Skin epidermis (tissue), 12 donors: Measurements from ENCODE around the gene PHLDA1.
A peak's percentile ranks its signal among the peaks of the same experiment; 100 is the strongest.

ENCODE experiments used
- H3K27ac ChIP-seq, 21 experiments: fragments of 200-600 bp; sonication (generic) in 11 of 21; one replicate each; pipeline ENCODE4 v1.5.0; 2020; ENCODE audit warnings: mild to moderate bottlenecking in 3 of 21, inconsistent platforms in 2 of 21, moderate library complexity in 2 of 21
- H3K4me3 ChIP-seq, 7 experiments: fragments of 200-600 bp; sonication (generic) in 2 of 7; one replicate each; pipeline ENCODE4 v1.5.0; 2020; ENCODE audit warnings: inconsistent platforms in 2 of 7, mild to moderate bottlenecking in 2 of 7, moderate library complexity in 1 of 7

PHLDA1 gene

DNA sequence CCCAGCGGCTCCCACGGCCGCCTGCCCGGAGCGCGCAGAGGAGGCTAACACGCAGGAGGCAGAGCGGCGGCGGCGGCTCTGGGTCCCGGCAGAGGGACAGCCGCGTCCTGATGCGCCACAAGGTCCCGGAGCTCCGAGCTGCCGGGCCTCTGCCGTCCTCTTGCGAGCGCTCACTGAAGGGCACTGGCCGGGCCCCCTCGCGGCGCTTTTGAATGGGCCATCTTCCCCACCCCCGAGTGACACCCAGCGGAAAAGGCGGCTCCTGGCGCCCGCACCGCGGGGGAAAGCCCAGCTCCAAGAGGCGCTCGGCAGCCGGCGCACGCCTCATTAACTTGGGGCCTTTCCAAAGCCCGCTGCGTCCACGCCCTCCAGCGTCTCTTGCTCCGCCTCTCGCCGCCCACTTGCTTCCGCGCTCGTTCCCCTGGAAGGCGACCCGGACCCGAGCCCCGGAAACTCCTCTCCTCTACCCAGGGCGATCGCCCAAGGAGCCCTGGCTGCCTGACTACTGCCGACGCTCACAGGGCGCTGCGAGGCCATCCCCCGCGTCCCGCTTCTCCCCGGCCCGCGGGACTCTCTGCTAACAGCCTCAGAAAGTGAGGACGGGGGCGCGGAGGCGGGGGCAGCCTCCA is at the start of gene PHLDA1:
TSS of gene PHLDA1 (minus strand) at position 363 of the 629 bp plus-strand sequence.
- peak within 1 kb of the TSS; percentile 49 to 83 (median 70) for H3K4me3 ChIP-seq
- H3K27ac ChIP-seq: peak within 1 kb of the TSS; percentile 71 to 98 (median 94)

DNA sequence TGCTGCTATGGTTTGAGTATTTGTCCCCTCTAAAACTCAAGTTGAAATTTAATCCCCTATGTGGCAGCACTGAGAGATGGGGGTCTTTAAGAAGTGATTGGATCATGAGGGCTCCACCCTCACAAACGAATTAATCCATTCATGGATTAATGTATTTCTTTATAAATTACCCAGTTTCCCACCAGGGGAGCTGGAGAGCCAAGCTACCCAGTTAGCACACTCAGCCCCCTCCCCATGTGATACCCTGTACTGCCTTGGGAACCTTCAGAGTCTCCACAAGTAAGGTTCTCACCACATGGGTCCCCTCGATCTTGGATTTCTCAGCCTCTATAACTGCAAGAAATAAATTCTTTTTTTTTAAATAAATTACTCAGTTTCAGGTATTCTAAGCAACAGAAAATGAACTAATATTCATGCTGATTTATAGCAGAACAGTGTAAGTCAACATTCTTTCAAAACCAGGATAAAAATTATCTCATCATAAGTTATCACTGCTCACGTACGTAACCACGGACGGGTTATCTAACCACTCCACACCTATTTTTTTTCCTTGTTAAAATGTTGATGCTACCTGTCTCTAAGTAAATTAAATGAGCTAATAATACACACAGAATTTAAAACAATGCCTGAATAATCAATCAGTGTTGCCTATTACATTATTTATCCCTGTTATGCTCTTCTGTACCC is 49.3 kb upstream of the PHLDA1 start:
- Histone ChIP-seq H3K27ac (no peak overlapping the region), H3K4me3 (no peak overlapping the region)

DNA sequence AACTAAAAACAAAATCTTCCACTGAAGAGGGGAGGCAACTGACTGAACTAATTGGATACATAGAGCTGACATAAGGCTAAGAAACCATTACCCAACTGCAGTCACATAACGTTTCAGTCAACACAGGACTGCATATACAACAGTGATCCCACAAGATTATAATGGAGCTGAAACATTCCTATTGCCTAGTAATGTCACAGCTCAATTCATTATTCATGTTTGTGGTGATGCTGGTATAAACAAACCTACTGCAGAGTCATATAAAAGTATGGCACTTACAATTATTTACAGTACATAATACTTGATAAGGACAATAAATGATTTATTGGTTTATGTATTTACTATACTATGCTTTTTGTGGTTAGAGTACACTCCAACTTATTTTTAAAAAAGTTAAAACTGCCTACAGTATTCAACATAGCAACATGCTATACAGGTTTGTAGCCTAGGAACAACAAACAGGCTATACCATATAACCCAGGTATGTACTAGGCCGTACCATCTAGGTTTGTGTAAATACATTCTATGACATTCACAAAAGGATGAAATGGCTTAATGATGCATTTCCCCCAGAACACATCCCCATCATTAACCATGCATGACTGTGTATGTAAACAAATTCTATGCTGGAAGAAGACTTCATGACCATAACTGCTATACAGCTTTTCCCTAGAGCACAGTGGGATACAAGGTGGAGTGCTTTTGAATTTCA is 48.6 kb upstream of the PHLDA1 start:
- H3K4me3 ChIP-seq: no peak overlapping the region
- no peak overlapping the region for H3K27ac ChIP-seq

DNA sequence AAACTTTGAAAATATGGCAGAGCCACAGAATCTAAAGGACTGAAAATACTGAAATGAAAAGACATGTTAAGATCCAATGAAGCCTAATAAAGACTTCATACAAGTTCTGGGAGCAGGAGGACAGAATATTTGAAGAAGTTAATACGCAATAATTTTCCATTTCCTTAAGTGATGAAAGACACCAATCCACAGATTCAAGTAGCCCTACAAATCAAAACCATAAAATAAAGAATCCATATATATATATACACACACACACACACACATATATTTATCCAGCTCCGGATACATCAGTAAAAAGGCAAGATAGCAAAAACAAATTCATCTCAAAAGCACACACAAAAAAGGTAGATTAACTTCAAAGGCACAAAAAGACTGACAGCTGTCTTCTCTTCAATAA is 47.2 kb upstream of the PHLDA1 start:
- Histone ChIP-seq H3K4me3 (no peak overlapping the region), H3K27ac (no peak overlapping the region)

DNA sequence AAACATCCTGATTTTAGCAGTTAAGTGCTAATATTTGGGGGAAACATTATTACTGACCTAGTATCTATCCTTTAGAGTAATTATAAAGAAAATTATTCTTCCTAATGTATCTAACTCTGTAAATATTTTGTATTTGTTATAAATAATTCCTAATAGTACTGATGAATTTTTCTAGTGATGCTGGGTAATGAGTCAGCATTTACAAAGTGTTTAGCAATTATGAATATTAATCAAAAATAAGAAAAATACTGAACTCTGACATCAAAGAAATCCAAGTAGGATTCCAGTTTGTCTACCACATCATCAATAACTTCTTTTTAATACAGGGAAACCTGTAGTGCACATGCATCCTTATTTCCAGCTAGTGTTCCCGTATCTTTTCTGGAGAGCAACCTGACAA is 43.9 kb upstream of the PHLDA1 start:
- H3K27ac ChIP-seq: no peak overlapping the region
- H3K4me3 ChIP-seq: no peak overlapping the region

DNA sequence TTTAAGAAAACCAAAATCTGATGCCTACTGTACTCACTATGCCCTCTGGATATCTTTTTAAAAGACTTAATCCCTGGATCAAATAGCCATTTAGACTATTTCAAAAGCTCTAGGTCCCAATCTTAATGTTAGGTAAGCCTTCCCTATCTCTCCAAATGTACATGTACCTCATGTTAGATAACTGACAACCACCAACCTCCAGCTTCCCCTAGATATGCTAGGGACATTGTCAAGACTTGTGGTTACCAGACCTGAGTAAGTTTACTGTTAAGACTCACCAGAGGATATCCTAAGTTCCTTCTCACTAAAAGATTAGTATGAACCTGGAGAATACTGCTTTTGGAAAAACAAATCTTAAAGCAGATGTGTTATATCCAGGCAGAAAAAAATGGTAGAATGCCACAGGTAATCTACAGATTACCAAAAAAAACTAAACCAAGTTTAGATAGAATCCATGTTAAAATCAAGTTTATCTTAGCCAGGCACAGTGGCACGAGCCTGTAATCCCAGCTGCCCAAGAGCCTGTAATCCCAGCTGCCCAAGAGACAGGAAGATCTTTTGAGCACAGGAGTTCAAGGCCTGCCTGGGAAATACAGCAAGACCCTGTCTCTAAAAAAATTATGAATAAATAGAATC is 43.2 kb upstream of the PHLDA1 start:
- Histone ChIP-seq H3K27ac (no peak overlapping the region), H3K4me3 (no peak overlapping the region)

DNA sequence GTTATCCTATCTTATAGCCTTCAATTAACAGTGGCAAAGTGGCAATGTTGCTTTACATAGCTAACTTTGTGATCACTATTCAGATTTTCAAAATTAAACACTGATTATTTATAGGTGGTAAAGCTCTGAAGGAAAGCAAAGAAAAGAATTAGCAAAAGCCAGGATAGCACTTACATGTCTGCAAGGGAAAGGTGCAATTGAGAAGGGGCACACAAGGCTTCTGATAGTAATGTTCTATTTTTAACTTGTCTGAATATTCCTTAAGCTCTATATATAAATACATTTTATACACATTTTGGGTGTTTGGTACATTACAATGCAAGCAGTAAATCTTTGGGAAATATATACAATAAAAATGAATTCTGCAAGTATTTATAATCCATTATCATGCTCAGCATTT is 42.0 kb upstream of the PHLDA1 start:
- H3K4me3 ChIP-seq: no peak overlapping the region

DNA sequence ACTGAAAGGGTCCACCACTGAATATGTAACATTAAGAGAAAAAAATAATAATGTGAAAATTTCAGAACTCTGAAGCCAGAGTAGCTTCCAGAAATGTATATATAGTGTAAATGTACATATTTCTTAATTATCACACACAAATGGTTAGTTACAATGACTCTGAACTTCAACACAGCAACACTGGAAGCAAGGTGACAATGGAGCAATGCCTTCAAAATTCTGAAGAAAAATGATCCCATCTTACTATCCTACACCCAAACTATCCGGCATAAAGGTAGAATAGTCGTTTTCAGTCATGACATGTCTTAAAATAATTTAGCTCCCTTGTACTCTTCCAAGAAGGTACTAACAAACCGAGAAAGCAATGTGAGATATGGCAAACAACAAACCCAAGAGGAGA is 41.0 kb upstream of the PHLDA1 start:
- H3K4me3 ChIP-seq: no peak overlapping the region
- no peak overlapping the region for H3K27ac ChIP-seq

More for the DNA sequence above, 42.0 kb upstream of the PHLDA1 start:
- H3K27ac ChIP-seq: no peak overlapping the region

DNA sequence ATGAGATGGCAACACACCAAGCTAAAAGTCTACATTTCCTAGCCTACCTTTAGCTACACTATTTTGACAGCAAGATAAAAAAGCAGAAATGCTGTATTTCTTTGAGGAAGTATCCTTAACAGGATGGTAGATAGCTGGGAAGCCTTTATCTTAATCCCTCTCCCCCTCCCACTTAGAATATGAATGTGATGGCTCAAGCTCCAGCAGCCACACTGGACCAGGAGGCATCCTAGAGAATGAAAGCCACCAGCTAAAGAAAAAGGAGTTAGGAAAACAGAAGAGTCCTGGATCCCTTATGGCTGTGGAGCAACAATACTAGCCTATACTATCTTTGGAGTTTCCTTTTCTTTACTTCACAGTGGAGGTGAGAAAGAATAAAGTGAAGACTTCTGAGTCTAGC is 37.8 kb upstream of the PHLDA1 start:
- Histone ChIP-seq H3K4me3 (no peak overlapping the region), H3K27ac (no peak overlapping the region)

DNA sequence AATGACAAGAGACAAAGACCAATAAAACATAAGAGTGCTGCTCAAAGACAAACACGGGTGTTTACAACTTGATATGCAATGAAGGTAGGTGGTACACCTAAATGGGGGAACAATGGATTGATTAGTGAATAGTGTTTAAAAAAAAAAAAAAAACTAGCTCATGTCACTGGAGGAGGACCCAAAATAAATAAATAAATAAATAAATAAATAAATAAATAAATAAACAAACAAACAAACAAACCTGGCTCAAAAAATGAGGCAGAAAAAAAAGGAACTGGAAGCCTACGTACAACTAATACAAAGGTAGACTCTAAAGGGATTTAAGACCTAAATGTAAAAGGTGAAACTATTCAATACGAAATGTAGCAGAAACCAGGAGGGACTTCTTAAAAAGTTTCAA is 34.3 kb upstream of the PHLDA1 start:
- Histone ChIP-seq H3K27ac (no peak overlapping the region), H3K4me3 (no peak overlapping the region)

DNA sequence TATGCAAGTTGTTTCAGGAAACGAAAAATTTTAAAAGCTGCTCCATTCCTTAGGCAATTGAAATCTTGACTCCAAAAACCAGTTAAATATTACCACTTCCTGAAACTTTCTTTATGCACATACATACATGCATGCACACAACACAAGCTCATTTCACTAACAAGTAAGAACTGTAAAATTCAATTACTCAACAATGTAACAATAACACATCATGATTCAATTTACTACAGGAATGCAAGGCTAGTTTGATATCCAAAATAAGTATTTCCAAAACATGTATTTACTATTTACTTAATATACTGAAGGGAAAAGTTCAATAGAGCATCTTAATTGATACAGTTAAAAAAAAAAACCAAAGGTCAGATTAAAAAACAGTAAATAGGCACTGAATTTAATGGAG is 33.3 kb upstream of the PHLDA1 start:
- no peak overlapping the region for H3K27ac ChIP-seq
- H3K4me3 ChIP-seq: no peak overlapping the region

DNA sequence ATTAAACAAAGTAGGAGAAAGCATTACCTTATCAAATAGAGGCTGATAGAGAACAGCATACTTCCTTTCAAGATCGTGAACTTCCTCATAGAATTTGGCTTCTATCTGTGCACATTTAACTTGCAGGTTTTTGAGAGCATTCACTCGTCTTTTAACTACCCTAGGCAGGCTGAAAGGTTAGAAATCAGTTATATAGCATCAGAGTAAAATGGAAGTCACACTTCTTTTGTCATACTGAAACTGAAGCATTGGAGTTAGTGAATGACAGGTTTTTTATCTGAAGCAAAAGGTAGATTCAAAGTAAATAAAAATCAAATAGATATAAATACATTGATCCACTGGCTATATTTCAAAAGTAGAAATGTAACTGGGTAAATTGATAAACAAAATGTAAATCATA is 28.5 kb upstream of the PHLDA1 start:
- Histone ChIP-seq H3K4me3 (no peak overlapping the region), H3K27ac (no peak overlapping the region)

DNA sequence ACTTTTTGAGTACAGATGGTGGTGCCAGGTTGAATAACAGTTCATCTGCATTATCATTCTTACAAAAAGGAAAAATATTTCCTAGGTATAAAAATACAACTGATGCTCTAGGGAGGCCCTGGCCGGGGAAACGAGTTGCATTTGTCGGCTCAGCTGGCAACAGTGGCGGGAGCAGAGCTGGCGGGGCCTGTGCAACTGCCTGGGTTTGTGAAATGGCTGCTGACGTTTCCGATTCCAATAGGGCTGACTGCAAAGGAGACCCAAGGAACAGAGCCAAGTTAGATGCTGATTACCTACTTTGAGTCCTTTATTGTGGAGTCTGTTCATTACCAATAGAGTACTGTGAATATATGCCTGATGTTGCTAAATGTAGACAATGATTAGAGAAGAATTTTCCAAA is 25.8 kb upstream of the PHLDA1 start:
- H3K4me3 ChIP-seq: no peak overlapping the region
- no peak overlapping the region for H3K27ac ChIP-seq

DNA sequence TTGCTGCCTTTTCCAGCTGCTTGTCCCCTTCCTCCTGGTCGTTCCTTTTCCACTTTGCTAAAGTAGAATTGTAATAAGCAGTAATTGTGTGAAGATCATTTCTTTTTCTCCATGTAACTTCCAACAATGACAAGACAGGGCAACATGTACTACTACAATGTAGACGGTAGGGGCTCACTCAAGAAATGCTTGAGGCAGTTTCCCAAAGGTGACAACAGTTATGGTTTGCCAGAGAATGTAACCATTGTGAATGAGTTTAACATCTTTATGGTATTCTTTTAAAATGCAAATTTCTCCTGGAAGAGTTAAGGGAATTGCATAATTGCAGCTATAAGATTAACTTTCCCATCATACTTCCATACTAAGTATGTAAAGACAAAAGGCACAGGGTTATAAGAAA is 23.8 kb upstream of the PHLDA1 start:
- H3K4me3 ChIP-seq: no peak overlapping the region
- H3K27ac ChIP-seq: no peak overlapping the region

DNA sequence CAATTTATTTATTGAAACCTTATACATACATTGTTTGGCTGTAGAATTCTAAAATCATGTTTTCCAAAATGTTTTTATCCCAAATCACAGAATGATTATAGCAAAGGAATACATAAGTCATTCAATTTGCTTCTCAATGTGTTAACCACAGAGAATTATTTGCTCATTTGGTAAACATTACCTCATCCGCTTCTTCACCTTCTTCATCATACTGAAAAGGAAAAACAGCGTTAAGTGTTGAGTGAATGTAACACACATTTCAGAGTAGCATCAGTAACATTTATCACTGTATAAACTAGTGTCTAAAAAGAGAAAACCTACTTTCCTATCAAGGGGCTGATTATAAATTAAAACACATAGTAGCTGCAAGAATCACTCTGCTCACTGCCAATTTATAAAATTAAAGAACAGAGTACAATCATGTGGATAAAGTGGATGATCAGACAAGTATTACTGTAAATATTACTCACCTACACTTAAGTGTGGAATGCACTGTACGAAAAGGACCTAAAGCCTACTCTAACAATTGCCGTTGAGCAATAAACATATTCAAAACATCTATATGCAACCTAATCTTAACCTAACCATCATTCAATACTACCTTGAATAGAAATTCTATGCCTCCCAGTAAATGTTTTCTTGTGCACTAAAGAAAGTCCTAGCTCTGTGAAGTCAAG is 18.1 kb upstream of the PHLDA1 start:
- H3K27ac ChIP-seq: no peak overlapping the region
- no peak overlapping the region for H3K4me3 ChIP-seq

DNA sequence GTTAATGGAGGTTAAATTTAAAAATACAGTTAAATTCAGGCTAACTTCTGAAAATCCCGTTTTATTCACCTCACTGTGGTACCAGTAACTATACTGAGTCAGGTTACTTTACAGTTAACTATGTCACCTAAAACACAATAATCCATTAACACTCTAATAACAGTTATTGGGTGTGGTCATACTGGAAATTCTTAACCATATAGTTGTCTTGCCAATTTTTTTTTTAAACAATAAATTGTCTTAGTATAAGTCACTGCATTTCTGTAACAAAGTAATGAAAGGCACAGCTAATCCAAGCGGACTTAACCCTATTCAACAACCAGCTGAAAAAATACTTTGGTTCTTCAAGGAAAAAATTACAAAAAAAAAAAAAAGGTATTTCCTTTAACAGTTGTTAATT is 16.2 kb upstream of the PHLDA1 start:
- no peak overlapping the region for H3K27ac ChIP-seq
- no peak overlapping the region for H3K4me3 ChIP-seq

DNA sequence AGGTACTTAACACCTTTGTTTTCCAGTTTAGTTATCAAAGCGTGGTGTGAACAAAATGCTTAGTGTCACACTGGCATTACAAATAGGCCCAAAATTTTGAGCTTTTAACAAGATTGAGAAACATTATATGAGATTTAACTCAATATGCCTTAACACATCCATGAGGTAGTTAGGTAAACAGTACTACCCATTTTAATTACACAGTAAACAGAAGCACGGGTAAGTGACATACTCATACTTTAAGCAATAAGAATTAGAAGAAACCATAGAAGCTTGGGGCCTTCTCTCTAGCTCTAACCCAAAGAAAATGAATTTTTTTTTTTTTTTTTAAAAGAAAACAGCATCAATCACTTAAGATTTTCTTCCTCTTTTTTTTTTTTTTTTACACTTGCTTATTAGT is 15.5 kb upstream of the PHLDA1 start:
- Histone ChIP-seq H3K4me3 (no peak overlapping the region), H3K27ac (no peak overlapping the region)

DNA sequence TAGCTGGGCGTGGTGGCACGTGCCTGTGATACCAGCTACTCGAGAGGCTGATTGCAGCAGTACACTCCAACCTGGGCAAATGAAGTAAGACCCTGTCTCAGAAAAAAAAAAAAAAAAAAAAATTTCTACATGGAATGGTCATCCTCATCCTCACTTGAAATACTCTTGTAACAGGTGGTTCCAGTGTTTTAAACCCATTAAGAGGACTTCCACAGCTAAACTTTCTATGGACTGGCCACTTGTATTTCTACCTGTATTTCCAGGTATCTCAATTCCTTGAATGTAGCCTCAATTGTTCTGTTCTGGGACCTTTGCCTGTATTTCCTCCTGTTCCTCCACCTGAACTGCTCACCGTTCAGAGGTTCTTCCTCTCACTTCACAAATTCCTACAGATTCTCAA is 11.8 kb upstream of the PHLDA1 start:
- H3K4me3 ChIP-seq: no peak overlapping the region
- H3K27ac ChIP-seq: no peak overlapping the region

DNA sequence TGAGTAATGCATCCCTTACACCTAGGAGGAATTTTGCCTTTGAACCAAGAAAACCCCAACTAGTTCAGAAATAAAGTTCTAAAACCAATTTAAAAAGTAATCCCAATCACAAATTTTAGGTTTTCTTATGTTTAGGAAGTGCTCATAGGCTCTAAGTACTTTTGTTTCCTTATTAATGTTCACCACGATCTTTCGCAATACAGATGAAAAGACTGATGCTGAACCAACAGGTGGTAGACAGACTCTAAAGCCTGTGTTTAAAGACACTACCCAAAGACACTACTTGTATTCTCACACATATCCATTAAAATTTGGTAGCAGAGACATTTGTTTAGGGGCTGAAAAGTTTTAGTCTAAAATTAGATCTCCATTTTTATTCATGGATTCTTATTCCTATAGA is 10.6 kb upstream of the PHLDA1 start:
- Histone ChIP-seq H3K4me3 (no peak overlapping the region), H3K27ac (no peak overlapping the region)

DNA sequence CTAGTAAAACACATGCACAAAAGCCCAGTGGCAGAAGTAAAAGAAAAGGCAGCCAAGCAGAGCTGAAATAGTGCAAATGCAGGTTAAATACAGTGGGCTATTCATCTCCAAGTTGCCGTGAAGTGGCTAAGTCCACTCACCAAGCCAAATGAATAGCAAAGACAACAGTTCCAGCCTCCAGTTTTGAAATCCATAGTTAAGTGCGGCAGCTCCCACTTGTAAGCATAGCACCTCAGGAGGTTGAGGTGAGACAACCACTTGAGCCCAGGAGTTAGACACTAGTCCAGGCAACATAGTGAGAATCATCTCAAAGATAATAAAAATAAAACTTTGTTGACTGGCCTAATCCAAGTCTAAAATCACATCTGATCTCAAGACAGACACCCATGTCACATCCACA is 9.8 kb upstream of the PHLDA1 start:
- Histone ChIP-seq H3K27ac (no peak overlapping the region), H3K4me3 (no peak overlapping the region)
